Measurements from ENCODE around the gene ZDHHC21.

The ZDHHC21 gene

GRCh38 chr9:14616188-14616982 lies 76.8 kb downstream of the ZDHHC21 start:
- DNase-seq (ENCODE audit: low read depth): no peak

GRCh38 chr9:14608540-14608939 lies 84.7 kb downstream of the ZDHHC21 start:
- no peak for DNase-seq (ENCODE audit: low read depth)

GRCh38 chr9:14597171-14597799 lies 95.9 kb downstream of the ZDHHC21 start:
- no peak for DNase-seq (ENCODE audit: low read depth)

- DNase-seq (ENCODE audit: low read depth): no peak
Measured at GRCh38 chr9:14593406-14593805, 99.8 kb downstream of the ZDHHC21 start.

GRCh38 chr9:14591411-14591810 lies 101.8 kb downstream of the ZDHHC21 start:
- DNase-seq (ENCODE audit: low read depth): no peak

- no peak for DNase-seq (ENCODE audit: low read depth)
Measured at GRCh38 chr9:14585730-14586473, 107.3 kb downstream of the ZDHHC21 start.

- no peak for DNase-seq (ENCODE audit: low read depth)
Measured at GRCh38 chr9:14584571-14584970, 108.7 kb downstream of the ZDHHC21 start.

GRCh38 chr9:14578030-14578429 lies 115.2 kb downstream of the ZDHHC21 start:
- DNase-seq (ENCODE audit: low read depth): no peak

GRCh38 chr9:14574173-14574572 lies 119.1 kb downstream of the ZDHHC21 start:
- no peak for DNase-seq (ENCODE audit: low read depth)

- no peak for DNase-seq (ENCODE audit: low read depth)
Measured at GRCh38 chr9:14573319-14573718, 119.9 kb downstream of the ZDHHC21 start.

GRCh38 chr9:14565352-14566016 lies 127.7 kb downstream of the ZDHHC21 start:
- DNase-seq (ENCODE audit: low read depth): no peak

- no peak for DNase-seq (ENCODE audit: low read depth)
Measured at GRCh38 chr9:14563902-14564624, 129.2 kb downstream of the ZDHHC21 start.

- DNase-seq (ENCODE audit: low read depth): no peak
Measured at GRCh38 chr9:14561929-14562405, 131.3 kb downstream of the ZDHHC21 start.
